COR-L47 (cell line): Measurements from ENCODE around the gene RABGGTA.

Experiments used
- DNase-seq: peaks from one replicate; lab custom pipeline; 2025; lab: John Stamatoyannopoulos, UW

RABGGTA gene, protein sequence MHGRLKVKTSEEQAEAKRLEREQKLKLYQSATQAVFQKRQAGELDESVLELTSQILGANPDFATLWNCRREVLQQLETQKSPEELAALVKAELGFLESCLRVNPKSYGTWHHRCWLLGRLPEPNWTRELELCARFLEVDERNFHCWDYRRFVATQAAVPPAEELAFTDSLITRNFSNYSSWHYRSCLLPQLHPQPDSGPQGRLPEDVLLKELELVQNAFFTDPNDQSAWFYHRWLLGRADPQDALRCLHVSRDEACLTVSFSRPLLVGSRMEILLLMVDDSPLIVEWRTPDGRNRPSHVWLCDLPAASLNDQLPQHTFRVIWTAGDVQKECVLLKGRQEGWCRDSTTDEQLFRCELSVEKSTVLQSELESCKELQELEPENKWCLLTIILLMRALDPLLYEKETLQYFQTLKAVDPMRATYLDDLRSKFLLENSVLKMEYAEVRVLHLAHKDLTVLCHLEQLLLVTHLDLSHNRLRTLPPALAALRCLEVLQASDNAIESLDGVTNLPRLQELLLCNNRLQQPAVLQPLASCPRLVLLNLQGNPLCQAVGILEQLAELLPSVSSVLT

DNA sequence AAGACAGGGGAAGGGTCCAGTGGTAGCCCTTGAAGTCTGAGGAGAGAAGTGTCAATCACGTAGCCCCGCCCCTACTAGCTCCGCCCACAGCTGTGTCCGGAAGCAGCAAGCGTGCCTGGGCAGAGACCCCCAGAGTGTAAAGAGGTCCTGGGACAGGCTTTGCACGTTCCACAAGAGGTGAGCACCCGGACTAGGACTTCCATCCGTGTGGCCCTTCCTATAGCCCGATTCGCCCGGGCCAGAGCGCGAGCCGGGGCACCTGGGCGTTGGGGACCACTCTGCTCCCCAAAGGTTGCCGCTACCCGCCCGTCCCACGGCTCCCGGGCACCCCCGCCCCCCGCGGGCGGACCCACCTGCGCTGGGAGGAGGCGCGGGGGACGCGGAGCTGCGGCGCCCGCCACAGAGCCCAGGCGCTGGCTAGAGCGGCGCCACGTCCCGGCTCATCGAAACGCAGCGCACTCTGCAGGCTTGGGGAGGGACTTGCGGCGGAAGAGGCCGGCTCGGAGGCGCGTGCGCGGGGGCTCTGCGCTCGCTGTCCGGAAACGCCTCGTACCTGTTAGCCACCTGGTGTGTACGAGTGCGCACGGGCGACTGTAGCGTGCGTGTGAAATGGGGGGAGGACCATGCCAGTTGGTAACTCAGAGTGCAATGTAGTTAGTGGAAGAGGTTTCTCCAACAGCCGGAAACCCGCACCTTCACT, at the start of gene RABGGTA:
Gene RABGGTA (minus strand): TSS at position 464 of the 700 bp plus-strand sequence. CDS start 482 bp downstream, outside the sequence.
- peak; percentile 93 for DNase-seq

DNA sequence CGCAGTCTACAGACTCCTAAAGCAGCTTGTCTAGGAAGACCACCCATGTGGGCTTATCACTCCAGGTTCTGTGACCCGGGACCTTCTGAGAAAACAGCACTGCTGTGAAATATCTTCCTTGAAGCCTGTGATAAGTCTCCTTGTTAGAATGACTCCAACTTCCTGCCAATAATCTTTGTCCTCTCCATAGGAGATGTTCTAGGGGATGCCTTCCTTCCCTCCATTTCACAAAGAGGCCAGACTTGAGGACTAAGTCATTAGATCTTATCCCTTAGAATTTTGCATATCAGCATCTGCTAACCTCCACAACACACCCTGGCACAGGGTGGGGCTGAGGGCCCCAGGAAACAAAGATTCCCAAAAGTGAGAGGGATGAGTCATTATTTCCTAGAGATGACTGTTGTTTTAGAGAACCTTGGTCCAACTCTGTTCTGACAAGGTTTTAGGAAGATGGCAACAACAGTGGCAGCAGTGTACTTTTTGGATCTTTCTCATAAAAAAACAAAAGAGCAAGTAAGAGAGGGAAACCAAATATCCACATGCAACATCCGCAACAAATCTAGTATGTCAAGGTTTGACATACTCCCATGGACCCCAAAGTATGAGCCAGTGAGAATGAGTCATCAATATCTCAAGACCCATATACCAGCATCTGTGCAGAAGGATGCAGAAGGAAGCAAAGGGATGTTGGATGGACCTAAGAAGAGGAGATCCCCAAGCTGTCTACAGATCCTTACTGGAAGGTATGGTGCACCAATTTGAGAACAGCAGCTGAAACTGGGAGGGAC, 45.9 kb upstream of the RABGGTA start:
- no peak for DNase-seq

DNA sequence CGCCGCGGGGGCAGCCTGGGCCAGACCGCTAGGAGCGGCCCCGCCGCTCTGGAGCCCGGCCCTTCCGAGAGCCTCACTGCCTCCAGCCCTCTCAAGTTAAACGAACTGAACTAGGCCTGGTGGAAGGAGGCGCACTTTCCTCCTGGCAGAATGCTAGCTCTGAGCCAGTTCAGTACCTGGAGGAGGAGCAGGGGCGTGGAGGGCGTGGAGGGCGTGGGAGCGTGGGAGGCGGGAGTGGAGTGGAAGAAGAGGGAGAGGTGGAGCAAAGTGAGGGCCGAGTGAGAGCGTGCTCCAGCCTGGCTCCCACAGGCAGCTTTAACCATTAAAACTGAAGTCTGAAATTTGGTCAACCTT, 45.2 kb upstream of the RABGGTA start:
- DNase-seq: no peak

DNA sequence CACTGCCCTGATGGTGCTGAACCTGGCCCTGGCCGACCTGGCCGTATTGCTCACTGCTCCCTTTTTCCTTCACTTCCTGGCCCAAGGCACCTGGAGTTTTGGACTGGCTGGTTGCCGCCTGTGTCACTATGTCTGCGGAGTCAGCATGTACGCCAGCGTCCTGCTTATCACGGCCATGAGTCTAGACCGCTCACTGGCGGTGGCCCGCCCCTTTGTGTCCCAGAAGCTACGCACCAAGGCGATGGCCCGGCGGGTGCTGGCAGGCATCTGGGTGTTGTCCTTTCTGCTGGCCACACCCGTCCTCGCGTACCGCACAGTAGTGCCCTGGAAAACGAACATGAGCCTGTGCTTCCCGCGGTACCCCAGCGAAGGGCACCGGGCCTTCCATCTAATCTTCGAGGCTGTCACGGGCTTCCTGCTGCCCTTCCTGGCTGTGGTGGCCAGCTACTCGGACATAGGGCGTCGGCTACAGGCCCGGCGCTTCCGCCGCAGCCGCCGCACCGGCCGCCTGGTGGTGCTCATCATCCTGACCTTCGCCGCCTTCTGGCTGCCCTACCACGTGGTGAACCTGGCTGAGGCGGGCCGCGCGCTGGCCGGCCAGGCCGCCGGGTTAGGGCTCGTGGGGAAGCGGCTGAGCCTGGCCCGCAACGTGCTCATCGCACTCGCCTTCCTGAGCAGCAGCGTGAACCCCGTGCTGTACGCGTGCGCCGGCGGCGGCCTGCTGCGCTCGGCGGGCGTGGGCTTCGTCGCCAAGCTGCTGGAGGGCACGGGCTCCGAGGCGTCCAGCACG, 44.6 kb upstream of the RABGGTA start:
- no peak for DNase-seq

DNA sequence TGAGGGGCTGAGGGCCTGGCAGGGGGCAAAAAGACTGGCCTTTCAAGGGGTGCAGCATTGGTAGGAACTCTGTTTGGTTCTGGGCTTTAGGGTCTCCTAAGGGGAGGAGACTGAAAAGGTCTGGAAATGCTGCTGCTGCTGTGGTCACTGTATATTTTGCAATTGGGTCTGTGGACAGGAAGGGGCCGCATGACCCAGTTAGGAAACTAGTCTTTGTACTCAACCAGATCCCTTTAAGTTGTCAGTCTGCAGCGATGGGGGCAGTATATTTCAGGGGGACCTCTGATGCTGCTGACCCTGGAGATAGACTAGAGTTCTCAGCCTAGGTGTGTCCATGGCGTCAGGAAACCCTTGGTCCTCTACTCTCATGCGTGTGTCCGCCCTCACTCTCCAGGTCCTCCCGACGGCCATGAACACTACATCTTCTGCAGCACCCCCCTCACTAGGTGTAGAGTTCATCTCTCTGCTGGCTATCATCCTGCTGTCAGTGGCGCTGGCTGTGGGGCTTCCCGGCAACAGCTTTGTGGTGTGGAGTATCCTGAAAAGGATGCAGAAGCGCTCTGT, 43.9 kb upstream of the RABGGTA start:
- no peak for DNase-seq

DNA sequence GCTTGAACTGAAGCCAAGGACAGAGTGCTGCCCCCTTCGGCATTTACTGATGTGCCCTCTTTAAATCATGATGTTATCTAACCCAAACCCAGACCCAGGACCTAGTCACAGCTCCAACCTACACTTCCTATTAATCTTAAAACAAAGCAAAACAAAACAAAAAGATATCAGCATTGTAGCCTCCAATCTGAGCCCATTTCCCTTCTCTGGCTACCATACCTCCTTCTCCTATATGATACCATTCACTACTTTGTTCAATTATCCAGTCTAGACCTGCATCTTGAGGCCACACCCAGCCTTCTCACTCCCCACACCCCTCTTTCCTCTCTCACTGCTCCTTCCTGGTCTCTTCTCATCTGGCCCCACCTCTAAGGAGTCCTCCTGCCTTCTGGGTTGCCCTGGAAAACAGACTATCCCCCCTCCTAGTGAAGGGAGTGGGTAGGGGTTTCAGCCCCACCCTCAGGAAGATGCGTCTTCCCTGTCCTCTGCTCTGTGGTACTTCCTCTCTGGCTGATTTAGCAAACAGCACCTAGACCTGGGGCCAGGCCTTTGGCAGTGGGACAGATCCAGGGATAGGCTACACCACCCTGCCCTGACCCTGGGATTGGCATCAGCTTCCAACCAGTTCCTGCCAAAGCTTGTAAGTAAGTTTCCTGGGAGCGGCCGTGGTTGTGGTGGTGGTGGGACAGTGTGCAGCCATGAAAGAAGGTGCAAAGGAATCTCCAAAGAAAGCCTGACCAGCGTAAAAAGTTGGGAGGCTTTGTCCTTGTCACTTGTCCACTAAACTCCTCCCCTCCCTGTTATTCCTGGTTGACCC, 43.2 kb upstream of the RABGGTA start:
- DNase-seq: no peak

DNA sequence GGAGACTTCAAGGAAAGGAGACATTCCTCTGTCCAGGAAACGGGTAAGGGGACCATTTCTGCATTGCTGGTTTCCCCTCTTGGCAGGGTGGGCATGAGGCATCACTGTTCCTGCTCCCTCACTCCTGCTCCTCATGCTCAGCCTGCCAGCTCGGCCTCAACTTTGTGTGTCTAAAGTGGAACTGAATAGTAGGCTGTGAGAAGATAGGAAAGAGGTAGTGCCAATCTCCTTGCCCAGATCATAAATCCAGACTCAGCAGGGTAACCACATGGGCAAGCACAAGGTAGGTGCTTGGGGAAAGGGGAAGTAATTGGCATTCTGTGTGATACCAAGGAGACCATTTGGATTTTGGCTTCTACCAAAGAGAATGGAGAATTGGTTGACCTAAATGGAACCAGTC, 42.5 kb upstream of the RABGGTA start:
- DNase-seq: no peak

DNA sequence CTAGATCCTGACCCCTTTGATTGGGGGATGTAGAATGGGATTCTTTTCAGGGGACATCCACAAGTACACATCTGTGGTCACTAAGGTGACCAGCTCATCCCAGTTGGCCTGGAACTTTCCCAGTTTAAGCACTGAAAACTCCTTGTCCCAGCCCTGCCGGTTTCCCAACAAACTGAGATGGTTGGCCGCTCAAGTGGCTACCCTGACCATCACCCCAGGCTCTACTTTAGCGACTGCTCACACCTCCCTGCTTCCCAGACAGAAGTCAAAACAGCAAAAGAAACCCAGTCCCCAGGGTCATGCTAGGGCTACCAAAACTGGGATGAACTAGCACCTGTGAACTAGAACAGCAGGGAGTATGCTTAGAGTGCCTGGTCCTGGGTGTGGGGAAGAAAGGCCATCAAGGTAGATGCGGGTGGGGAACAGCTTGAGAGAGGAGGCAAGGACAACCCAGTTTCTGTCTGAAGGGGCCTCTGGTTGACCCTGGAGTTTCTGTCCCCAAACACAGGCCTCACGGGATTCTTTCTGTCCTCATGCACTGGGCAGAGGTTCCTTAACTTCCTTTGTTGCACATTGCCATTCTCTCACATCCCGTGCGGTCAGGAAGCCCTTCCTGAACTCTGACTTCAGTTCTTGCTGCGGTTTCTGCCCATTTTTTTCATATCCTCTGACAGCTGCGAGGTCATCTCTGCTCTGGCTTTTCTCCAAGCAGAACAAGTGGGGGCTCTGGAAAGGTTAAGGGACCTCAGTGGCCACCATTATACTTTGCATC, 41.5 kb upstream of the RABGGTA start:
- DNase-seq: no peak

DNA sequence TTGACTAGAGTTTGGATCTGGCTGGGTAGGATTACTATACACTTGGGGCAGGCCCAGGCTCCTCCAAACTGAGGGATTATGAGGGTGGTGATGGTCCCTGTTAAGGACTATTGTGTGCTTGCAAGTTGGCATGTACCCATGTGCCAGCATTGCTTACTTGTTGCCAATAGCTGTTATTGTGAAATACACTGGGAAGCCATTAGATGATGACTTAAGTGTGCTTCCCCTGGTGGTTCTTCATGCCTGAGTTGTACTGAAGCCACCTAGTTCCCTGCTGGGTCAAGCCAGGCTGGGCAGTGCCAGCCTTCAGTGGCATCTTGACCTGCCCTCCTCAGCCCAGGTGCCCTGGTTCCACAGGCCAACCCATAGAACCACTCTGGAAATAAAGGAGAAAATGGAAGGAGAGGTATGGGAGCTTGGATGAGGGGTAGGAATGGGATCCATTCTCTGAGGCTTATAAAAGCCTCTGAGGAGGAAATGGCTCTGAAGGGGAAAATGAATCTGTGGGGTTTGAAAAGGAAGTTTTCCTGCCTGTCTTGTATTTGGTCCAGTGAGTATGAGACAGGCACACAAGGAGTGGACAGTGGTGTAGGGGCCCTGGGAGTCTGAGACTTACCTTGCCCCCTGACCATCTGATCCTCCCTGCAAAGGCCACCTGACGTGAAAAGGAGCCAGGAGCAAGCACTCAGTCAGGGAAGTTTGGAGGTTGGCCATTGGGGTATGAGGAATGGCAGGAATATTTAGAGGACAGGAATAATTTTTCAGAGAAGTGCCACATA, 40.6 kb upstream of the RABGGTA start:
- DNase-seq: peak; percentile 8

DNA sequence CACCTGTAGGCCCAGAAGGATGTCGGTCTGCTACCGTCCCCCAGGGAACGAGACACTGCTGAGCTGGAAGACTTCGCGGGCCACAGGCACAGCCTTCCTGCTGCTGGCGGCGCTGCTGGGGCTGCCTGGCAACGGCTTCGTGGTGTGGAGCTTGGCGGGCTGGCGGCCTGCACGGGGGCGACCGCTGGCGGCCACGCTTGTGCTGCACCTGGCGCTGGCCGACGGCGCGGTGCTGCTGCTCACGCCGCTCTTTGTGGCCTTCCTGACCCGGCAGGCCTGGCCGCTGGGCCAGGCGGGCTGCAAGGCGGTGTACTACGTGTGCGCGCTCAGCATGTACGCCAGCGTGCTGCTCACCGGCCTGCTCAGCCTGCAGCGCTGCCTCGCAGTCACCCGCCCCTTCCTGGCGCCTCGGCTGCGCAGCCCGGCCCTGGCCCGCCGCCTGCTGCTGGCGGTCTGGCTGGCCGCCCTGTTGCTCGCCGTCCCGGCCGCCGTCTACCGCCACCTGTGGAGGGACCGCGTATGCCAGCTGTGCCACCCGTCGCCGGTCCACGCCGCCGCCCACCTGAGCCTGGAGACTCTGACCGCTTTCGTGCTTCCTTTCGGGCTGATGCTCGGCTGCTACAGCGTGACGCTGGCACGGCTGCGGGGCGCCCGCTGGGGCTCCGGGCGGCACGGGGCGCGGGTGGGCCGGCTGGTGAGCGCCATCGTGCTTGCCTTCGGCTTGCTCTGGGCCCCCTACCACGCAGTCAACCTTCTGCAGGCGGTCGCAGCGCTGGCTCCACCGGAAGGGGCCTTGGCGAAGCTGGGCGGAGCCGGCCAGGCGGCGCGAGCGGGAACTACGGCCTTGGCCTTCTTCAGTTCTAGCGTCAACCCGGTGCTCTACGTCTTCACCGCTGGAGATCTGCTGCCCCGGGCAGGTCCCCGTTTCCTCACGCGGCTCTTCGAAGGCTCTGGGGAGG, 39.5 kb upstream of the RABGGTA start, which contains the start of gene LTB4R:
Gene LTB4R (plus strand): TSS at position 857 of the 959 bp plus-strand sequence. CDS start 4,150 bp downstream, outside the sequence.
- DNase-seq: peak; percentile 87

DNA sequence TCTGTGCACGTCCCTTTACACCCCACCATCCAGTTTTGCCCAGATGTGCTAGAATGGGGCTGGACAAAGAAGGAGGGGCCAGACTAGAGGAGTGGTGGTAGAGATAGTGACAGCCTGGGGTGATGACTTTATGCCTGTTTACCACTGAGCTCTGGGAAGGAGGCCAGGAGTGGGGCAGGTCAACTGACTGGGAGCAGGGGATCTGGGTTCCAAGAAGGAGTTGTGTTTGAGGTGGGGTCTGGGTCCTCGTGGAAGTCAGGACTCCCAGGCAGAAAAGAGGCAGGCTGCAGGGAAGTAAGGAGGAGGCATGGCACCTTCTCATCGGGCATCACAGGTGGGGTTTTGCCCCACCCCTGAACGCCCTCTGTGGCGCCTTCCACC, 38.9 kb upstream of the RABGGTA start:
- DNase-seq: no peak

DNA sequence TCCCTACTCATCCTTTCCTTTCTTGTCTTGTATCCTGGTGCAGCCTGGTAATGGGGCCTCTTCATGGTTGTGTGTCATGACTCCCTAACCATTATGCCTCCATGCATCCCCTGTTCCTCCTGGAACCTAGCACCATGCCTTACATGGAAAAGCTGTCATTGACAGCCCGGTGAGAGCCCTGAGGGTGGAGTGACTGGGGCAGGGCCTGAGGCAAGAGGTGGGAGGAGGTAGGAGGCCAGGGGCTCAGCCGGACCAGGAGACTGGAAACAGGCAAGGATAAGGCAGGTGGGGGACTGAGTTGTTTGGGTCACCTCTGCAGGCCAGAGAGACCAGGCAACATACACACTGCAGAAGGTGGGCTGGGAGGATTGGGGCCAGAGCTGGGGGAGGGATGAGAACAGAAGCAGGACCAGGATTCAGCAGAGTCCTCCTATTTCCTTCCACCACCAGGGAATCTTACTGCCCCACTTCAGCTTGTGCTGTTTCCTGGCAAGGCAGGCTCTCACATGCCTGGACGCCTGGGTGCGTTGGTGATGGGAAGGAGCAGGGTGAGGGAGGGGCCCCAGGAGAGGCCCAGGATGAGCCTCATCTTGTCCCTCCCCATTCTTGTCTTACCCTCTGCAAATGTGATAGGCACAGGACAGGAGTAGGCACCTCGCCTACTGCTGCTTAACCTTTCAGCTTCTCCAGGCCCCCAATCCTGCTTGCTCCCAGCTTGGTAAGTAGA, 38.3 kb upstream of the RABGGTA start, which contains the start of gene LTB4R2:
Gene LTB4R2 (plus strand): TSS at position 603 of the 727 bp plus-strand sequence. CDS start 525 bp downstream, outside the sequence.
- no peak for DNase-seq

DNA sequence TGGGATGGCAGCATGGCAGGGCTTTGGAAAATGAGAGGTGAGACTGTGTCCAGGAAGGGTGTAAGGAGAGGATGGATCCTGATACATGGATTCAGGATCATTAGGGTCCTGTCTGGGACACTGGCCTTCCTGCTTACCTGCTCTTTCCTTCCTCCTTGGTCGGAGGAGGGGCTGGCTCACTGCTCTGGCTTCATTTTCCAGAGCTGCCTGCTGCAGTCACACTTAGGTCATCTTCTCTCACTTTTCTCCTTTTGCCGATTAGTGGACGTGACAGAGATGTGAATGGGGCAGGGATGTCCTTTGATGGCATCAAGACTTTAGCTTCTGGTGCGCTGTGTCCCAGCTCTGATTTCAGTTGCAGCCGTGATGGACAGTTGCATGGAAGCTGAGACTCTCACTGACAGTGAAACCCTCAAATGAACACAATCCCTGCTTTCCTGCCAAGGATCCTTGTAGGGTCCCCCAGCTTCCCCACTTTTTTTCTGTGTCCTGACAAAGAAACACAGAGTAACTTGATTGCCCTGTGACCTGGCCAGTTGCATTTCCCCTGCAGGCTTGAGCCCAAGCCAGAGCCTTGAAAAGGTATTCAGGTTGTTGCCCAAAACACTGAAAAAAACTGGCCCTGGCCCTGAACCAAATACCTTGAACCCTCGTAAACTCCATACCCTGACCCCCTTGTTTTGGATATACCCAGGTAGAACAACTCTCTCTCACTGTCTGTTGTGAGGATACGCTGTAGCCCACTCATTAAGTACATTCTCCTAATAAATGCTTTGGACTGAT, 37.1 kb upstream of the RABGGTA start:
- no peak for DNase-seq

DNA sequence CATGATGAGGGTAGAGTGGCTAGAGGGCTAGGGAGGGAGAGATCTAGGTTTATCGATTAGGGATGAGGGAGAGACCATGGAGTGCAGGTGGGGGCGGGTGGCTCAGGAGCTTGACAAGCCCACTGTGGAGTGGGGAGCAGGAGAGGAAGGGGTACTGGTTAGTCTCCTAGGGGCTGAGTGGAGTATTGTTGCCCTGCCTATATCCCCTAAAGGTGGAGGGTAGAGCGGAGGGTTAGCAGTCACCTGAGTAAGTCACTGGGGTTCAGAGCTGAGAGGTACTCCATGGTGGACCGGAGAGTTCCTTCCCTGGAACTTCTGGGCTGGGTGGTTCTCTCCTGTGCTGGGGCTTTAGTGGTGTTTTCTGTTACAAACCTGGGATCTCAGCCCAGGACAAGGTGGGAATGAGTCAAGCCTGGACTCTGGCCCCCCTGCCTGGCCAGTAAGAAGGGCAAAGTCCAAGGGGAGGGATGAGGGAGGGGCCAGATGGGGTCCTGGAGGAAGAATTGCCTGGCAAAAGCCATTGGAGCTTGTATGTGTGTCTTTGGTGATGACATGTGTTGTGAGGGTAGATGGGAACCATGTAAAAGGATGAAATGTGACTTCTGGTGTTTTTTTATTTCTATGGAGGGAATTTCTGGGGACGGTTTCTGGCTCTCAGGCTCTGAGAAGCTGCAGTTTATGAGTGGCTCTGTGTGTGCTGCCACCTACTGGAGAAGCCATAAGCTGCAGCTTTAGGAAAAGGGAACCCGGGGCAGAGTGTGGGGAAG, 36.4 kb upstream of the RABGGTA start, which contains the start of gene CIDEB:
Gene CIDEB (minus strand): TSS at position 403 of the 767 bp plus-strand sequence. CDS start 119 bp downstream, at position 284.
- DNase-seq: peak; percentile 37

DNA sequence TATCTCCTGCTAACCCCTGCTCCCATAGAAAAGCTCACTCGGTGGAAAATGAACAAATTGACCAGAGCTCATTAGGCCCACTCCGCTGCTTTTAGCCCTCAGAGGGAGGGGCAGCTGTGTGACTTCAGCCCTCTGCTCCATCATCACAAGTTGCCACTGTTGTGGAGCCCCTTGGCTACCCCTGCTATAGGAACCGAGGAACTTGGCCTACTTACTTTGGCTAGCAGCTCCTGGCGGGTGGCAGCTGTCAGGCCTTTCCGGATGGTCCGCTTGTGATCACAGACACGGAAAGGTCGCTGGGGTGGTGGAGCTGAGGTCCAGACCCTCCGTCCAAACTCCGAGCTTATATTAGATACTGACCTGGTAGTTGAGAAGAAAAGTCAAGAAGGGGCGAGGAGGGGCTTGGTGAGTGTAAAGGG, 35.8 kb upstream of the RABGGTA start:
- DNase-seq: no peak
